Endothelial cell of umbilical vein (primary cell): ENCODE data around the gene COX5A. TPM values are rescaled to one million over a fixed set of nuclear protein-coding genes. Genes with fewer than 3 reads are reported as not detected.

Experiments used
- BruUV-seq: library from RNA; stranded (reverse); fragments of 400-500 nt; replicated peaks from 2 replicates; lab custom pipeline; 2021; lab: Mats Ljungman, UMichigan
- CTCF ChIA-PET: fragments of 300-600, 350-600 bp; sonication (Branson Sonifier 250); formaldehyde crosslinking; loops from one replicate; lab custom pipeline; 2021; ENCODE audit warnings: antibody characterized with exemption, inconsistent platforms; lab: Charles Lee
- POLR2A ChIA-PET: fragments of 300-600, 350-600 bp; sonication (Branson Sonifier 250); formaldehyde crosslinking; loops from one replicate; lab custom pipeline; 2021; ENCODE audit warnings: antibody characterized with exemption, inconsistent platforms; lab: Charles Lee
- DNase-seq: peaks from one replicate; pipeline ENCODE4 v3.0.0-alpha.2; 2011; ENCODE audit warnings: low read depth, low spot score
- FAIRE-seq: peaks from 2 replicates; lab custom pipeline; 2011; peaks lifted over from hg19 to GRCh38; lab: Jason Lieb, UNC
- H2AFZ ChIP-seq: 2 replicates; pipeline ENCODE4 v1.6.0; 2012; ENCODE audit warnings: low read depth, low read length, control low read depth, inconsistent platforms
- H3K27ac ChIP-seq: 2 replicates; pipeline ENCODE4 v1.5.1; 2011; ENCODE audit warnings: low read depth, mild to moderate bottlenecking, control low read depth, low read length, moderate library complexity; ENCODE audit not compliant: insufficient read depth
- H3K27me3 ChIP-seq, 2 experiments: 2 replicates each; pipeline versions ENCODE4 v1.6.0 to v1.6.1; 2011; ENCODE audit warnings: low read length in 2 of 2, mixed read lengths in 1 of 2; ENCODE audit not compliant: control insufficient read depth in 2 of 2, insufficient read depth in 2 of 2
- H3K36me3 ChIP-seq, 2 experiments: 2 replicates in 1 of 2; 3 replicates in 1 of 2; pipeline ENCODE4 v1.5.1; 2011; ENCODE audit warnings: low read length in 2 of 2, mild to moderate bottlenecking in 1 of 2, moderate library complexity in 1 of 2; ENCODE audit not compliant: control insufficient read depth in 2 of 2, insufficient read depth in 2 of 2; ENCODE audit errors: extremely low read depth in 1 of 2
- H3K4me1 ChIP-seq: 3 replicates; pipeline ENCODE4 v1.5.1; 2011; ENCODE audit warnings: mild to moderate bottlenecking, low read length; ENCODE audit not compliant: control insufficient read depth, insufficient read depth; ENCODE audit errors: extremely low read depth
- H3K4me2 ChIP-seq: 2 replicates; pipeline ENCODE4 v1.6.1; 2011; ENCODE audit warnings: low read length, control low read depth, mixed read lengths; ENCODE audit not compliant: insufficient read depth
- H3K4me3 ChIP-seq, 3 experiments: fragments of 200-600 bp in 1 of 3; sonication (generic), shearing (Covaris generic) in 1 of 3; replicated peaks in 1 of 3; 2 replicates each; pipeline ENCODE4 v1.5.1; 2011 to 2016; ENCODE audit warnings: control low read depth in 3 of 3, low read length in 3 of 3, mild to moderate bottlenecking in 2 of 3, inconsistent platforms in 1 of 3, low read depth in 1 of 3, moderate library complexity in 1 of 3; ENCODE audit not compliant: insufficient read depth in 1 of 3
- H3K79me2 ChIP-seq: 2 replicates; pipeline ENCODE4 v1.6.0; 2012; ENCODE audit warnings: low read length, inconsistent platforms; ENCODE audit not compliant: control insufficient read depth, insufficient read depth
- H3K9ac ChIP-seq: replicated peaks from 2 replicates; pipeline ENCODE3; 2011; ENCODE audit warnings: low read length, control low read depth; ENCODE audit not compliant: insufficient read depth; ENCODE audit errors: extremely low read depth
- H3K9me1 ChIP-seq: replicated peaks from 3 replicates; pipeline ENCODE4 v1.6.0; 2011; ENCODE audit warnings: mild to moderate bottlenecking, low read length; ENCODE audit not compliant: control insufficient read depth, insufficient read depth; ENCODE audit errors: extremely low read depth
- H3K9me3 ChIP-seq: replicated peaks from 2 replicates; pipeline ENCODE4 v1.5.1; 2012; ENCODE audit warnings: low read length, inconsistent platforms; ENCODE audit not compliant: control insufficient read depth, insufficient read depth
- H4K20me1 ChIP-seq: replicated peaks from 2 replicates; pipeline ENCODE3; 2011; ENCODE audit warnings: mild to moderate bottlenecking, low read length; ENCODE audit not compliant: control insufficient read depth, insufficient read depth; ENCODE audit errors: extremely low read depth
- EZH2 ChIP-seq: IDR thresholded peaks from 2 replicates; pipeline ENCODE4 v1.6.1; 2012; ENCODE audit warnings: borderline replicate concordance, low read depth, mild to moderate bottlenecking, moderate library complexity, low read length, inconsistent platforms; ENCODE audit not compliant: severe bottlenecking
- FOS ChIP-seq: IDR thresholded peaks from 2 replicates; pipeline ENCODE4 v1.6.1; 2011; ENCODE audit warnings: mild to moderate bottlenecking, low read length, moderate library complexity, borderline replicate concordance; ENCODE audit not compliant: insufficient read depth
- GATA2 ChIP-seq: IDR thresholded peaks from 2 replicates; pipeline ENCODE4 v1.7.0; 2011; ENCODE audit warnings: low read depth, mild to moderate bottlenecking, moderate library complexity, mixed read lengths, low read length; ENCODE audit not compliant: insufficient read length, insufficient read depth
- JUN ChIP-seq: IDR thresholded peaks from 2 replicates; pipeline ENCODE4 v1.6.1; 2011; ENCODE audit warnings: borderline replicate concordance, low read depth; ENCODE audit not compliant: insufficient read length, insufficient read depth
- MYC ChIP-seq: IDR thresholded peaks from one replicate; pipeline ENCODE4 v1.6.1; 2011; ENCODE audit warnings: mild to moderate bottlenecking, low read depth, low read length
- POLR2A ChIP-seq: IDR thresholded peaks from 2 replicates; pipeline ENCODE4 v1.6.1; 2012; ENCODE audit warnings: low read depth, mild to moderate bottlenecking, control low read depth, low read length
- POLR2AphosphoS5 ChIP-seq: IDR thresholded peaks from 2 replicates; pipeline ENCODE4 v1.6.1; 2012; ENCODE audit warnings: low read depth, mild to moderate bottlenecking, control low read depth, low read length, moderate library complexity; ENCODE audit not compliant: insufficient read depth
- dilution Hi-C: fragments of 300-500 bp; cut with MboI; formaldehyde crosslinking; loops from one replicate; pipeline ENCODE4 v1.15.0; 2019; ENCODE audit warnings: low sequenced_read_pairs; ENCODE audit not compliant: extremely low pct_ligation_motif_present
- intact Hi-C: fragments of 100-400 bp; cut with micrococcal nuclease; formaldehyde crosslinking; loops from one replicate; pipeline ENCODE4 v1.10.0; 2022
- polyA plus RNA-seq, 4 experiments: library from polyadenylated mRNA; depleted of rRNA in 3 of 4; stranded (reverse) in 3 of 4; unstranded in 1 of 4; fragments of >200 nt; gene quantifications; 2 replicates each; pipeline versions ENCODE4 v1.2.1 to v1.2.3, GENCODE V29; 2011 to 2012; ENCODE audit warnings: missing spikeins in 1 of 4
- total RNA-seq: library from RNA; stranded (reverse); gene quantifications from 2 replicates; pipeline ENCODE4 v1.2.3, GENCODE V29; 2021
- TF ChIP-seq, protein P1 (sequence below), 2 donors: IDR thresholded peaks; 1 replicate in 1 of 2; 2 replicates in 1 of 2; pipeline ENCODE4 v1.5.1; 2011; ENCODE audit warnings: low read length in 2 of 2, mild to moderate bottlenecking in 2 of 2, moderate library complexity in 2 of 2, control low read depth in 1 of 2, inconsistent platforms in 1 of 2, low read depth in 1 of 2; ENCODE audit not compliant: insufficient read depth in 1 of 2; ENCODE audit errors: extremely low read depth in 1 of 2
- TF ChIP-seq, protein P2 (sequence below): IDR thresholded peaks from 2 replicates; pipeline ENCODE4 v1.6.1; 2011; ENCODE audit not compliant: insufficient read depth, insufficient read length

The COX5A gene
- total and polyA plus RNA-seq, 2 donors (not counting 3 experiments of a cell fraction or from before 2014, with no cell fraction given), result 134 to 220 TPM

DNA sequence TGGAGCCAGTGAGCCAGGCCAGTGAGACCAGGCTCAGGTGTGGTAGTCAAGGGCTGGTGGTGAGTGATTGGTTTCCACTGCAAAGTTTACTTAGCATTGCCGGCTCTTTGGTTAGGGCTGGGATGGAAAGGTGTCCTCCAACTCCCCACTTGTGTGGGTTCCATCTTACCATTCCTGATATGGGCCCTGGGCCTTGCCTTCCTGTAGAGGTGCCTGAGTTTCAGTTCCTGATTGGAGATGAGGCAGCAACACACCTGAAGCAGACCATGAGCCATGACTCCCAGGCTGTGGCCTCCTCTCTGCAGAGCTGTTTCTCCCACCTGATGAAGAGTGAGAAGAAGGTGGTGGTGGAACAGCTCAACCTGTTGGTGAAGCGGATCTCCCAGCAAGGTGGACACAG, 44.9 kb downstream of the COX5A start:
- POLR2A ChIA-PET, result no interaction called here
- dilution Hi-C loops, result no loop called here
- Histone ChIP-seq H3K79me2 (peaks cover 6% of the 10 kb centered on the region), H3K9me3 (no peaks in the 10 kb centered on the region), H3K9ac (no peak overlapping the region), H3K4me1 (peaks cover 12% of the 10 kb centered on the region), H3K36me3 (peaks cover 0 to 8% of the 10 kb centered on the region in 2 experiments), H3K9me1 (no peaks in the 10 kb centered on the region), H3K27ac (no peak overlapping the region), H3K4me2 (no peak overlapping the region), H2AFZ (no peak overlapping the region), H4K20me1 (no peaks in the 10 kb centered on the region), H3K4me3 (no peak overlapping the region), H3K27me3 (no peaks in the 10 kb centered on the region)
- CTCF ChIA-PET, result interaction anchor here (0.5 to 2.8 kb wide), 2 partner anchors 9 to 19 kb away, joined by 3 to 17 read pairs; no protein-coding TSS in a partner anchor
- no TSS peak for BruUV-seq
- TF ChIP-seq POLR2AphosphoS5 (no peak), FOS (no peak), EZH2 (no peak), GATA2 (no peak), POLR2A (no peak), MYC (no peak), JUN (no peak)
- TF ChIP-seq, protein P1, sequence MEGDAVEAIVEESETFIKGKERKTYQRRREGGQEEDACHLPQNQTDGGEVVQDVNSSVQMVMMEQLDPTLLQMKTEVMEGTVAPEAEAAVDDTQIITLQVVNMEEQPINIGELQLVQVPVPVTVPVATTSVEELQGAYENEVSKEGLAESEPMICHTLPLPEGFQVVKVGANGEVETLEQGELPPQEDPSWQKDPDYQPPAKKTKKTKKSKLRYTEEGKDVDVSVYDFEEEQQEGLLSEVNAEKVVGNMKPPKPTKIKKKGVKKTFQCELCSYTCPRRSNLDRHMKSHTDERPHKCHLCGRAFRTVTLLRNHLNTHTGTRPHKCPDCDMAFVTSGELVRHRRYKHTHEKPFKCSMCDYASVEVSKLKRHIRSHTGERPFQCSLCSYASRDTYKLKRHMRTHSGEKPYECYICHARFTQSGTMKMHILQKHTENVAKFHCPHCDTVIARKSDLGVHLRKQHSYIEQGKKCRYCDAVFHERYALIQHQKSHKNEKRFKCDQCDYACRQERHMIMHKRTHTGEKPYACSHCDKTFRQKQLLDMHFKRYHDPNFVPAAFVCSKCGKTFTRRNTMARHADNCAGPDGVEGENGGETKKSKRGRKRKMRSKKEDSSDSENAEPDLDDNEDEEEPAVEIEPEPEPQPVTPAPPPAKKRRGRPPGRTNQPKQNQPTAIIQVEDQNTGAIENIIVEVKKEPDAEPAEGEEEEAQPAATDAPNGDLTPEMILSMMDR (IDR thresholded peaks at IDR 0.05; ENCODE audit: extremely low read depth in 1 of 2, insufficient read depth in 1 of 2, low read depth in 1 of 2, low read length in 2 of 2), result no peak
- TF ChIP-seq, protein P2, sequence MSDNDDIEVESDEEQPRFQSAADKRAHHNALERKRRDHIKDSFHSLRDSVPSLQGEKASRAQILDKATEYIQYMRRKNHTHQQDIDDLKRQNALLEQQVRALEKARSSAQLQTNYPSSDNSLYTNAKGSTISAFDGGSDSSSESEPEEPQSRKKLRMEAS, result no peak
- no peak for FAIRE-seq
- DNase-seq, result no peak
- intact Hi-C loops, result no loop called here
